SK-N-SH (cell line): Measurements from ENCODE around the gene ETHE1.

ENCODE experiments used
- SMC3 ChIP-seq: IDR thresholded peaks from 2 replicates; pipeline ENCODE4 v1.6.1; 2012; ENCODE audit warnings: low read depth, low read length, improper control_type of control experiment
- TF ChIP-seq, protein P1 (sequence below): IDR thresholded peaks from 2 replicates; pipeline ENCODE4 v1.4.0; 2012; ENCODE audit warnings: low read depth, borderline replicate concordance
- TF ChIP-seq, protein P2 (sequence below): fragments of 200-600 bp; sonication (generic); IDR thresholded peaks from 2 replicates; pipeline ENCODE4 v1.6.1; 2017; ENCODE audit warnings: antibody characterized with exemption, mild to moderate bottlenecking, moderate library complexity

DNA sequence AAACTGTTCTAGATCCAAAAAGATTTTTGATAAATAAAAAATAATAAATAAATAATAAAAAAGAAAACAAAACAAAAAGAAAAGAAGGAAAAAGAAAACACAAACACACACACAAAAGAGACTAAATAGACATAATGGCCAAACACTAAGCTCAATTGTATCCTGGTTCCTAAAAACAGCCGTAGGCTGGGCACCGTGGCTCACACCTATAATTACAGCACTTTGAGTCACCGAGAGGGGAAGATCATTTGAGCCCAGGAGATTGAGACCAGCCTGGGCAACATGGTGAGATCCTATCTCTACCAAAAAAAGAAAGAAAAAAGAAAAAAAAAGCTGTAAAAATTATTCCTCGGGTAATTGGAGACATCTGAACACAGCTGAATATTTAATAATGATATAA is 8.9 kb downstream of the ETHE1 start:
- TF ChIP-seq, protein P1, sequence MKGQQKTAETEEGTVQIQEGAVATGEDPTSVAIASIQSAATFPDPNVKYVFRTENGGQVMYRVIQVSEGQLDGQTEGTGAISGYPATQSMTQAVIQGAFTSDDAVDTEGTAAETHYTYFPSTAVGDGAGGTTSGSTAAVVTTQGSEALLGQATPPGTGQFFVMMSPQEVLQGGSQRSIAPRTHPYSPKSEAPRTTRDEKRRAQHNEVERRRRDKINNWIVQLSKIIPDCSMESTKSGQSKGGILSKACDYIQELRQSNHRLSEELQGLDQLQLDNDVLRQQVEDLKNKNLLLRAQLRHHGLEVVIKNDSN = no peak
- TF ChIP-seq, protein P2, sequence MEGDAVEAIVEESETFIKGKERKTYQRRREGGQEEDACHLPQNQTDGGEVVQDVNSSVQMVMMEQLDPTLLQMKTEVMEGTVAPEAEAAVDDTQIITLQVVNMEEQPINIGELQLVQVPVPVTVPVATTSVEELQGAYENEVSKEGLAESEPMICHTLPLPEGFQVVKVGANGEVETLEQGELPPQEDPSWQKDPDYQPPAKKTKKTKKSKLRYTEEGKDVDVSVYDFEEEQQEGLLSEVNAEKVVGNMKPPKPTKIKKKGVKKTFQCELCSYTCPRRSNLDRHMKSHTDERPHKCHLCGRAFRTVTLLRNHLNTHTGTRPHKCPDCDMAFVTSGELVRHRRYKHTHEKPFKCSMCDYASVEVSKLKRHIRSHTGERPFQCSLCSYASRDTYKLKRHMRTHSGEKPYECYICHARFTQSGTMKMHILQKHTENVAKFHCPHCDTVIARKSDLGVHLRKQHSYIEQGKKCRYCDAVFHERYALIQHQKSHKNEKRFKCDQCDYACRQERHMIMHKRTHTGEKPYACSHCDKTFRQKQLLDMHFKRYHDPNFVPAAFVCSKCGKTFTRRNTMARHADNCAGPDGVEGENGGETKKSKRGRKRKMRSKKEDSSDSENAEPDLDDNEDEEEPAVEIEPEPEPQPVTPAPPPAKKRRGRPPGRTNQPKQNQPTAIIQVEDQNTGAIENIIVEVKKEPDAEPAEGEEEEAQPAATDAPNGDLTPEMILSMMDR = no peak
- no peak for TF ChIP-seq SMC3
